HG03066 (cell line): ENCODE measurements around the gene AGBL1.

Experiments
- ATAC-seq: cut with Tn5 transposase; IDR thresholded peaks from one replicate; pipeline ENCODE4 v1.9.1; 2021; ENCODE audit warnings: low read depth; ENCODE audit not compliant: unreplicated experiment

AGBL1 gene

GRCh38 chr15:86623236-86623635 lies 543.6 kb downstream of the AGBL1 start:
- no peak for ATAC-seq

GRCh38 chr15:86624261-86625036 lies 544.8 kb downstream of the AGBL1 start:
- no peak for ATAC-seq

- ATAC-seq, result no peak
These were observed 550.0 kb downstream of the AGBL1 start for GRCh38 chr15:86629409-86630356.

GRCh38 chr15:86630946-86631345 lies 551.3 kb downstream of the AGBL1 start:
- ATAC-seq, result no peak

- no peak for ATAC-seq
These were observed 554.5 kb downstream of the AGBL1 start for GRCh38 chr15:86634146-86634545.

- ATAC-seq, result no peak
These were observed 555.4 kb downstream of the AGBL1 start for GRCh38 chr15:86634992-86635638.

- no peak for ATAC-seq
These were observed 564.7 kb downstream of the AGBL1 start for GRCh38 chr15:86644339-86644738.

GRCh38 chr15:86645925-86646500 lies 566.3 kb downstream of the AGBL1 start:
- no peak for ATAC-seq

- no peak for ATAC-seq
These were observed 568.3 kb downstream of the AGBL1 start for GRCh38 chr15:86647810-86648440.

- no peak for ATAC-seq
These were observed 569.6 kb downstream of the AGBL1 start for GRCh38 chr15:86649277-86649676.

GRCh38 chr15:86650094-86650493 lies 570.4 kb downstream of the AGBL1 start:
- ATAC-seq, result no peak

GRCh38 chr15:86653344-86654197 lies 573.9 kb downstream of the AGBL1 start:
- ATAC-seq, result no peak

- ATAC-seq, result no peak
These were observed 574.8 kb downstream of the AGBL1 start for GRCh38 chr15:86654501-86654900.

- no peak for ATAC-seq
These were observed 577.6 kb downstream of the AGBL1 start for GRCh38 chr15:86657305-86657704.

GRCh38 chr15:86659724-86660411 lies 580.2 kb downstream of the AGBL1 start:
- no peak for ATAC-seq

GRCh38 chr15:86661580-86661979 lies 581.9 kb downstream of the AGBL1 start:
- ATAC-seq, result no peak

GRCh38 chr15:86663304-86663703 lies 583.6 kb downstream of the AGBL1 start:
- ATAC-seq, result no peak

GRCh38 chr15:86663979-86664378 lies 584.3 kb downstream of the AGBL1 start:
- no peak for ATAC-seq

- no peak for ATAC-seq
These were observed 584.9 kb downstream of the AGBL1 start for GRCh38 chr15:86664581-86664980.
